ENCODE data around the gene PITX2. TPM values are rescaled to one million over a fixed set of nuclear protein-coding genes. Genes with fewer than 3 reads are reported as not detected.

Gene PITX2
- total and polyA plus RNA-seq, 8 donors = 0.11 to 0.28 (median 0.24) TPM; not detected in 4

- TF ChIP-seq, protein P1, sequence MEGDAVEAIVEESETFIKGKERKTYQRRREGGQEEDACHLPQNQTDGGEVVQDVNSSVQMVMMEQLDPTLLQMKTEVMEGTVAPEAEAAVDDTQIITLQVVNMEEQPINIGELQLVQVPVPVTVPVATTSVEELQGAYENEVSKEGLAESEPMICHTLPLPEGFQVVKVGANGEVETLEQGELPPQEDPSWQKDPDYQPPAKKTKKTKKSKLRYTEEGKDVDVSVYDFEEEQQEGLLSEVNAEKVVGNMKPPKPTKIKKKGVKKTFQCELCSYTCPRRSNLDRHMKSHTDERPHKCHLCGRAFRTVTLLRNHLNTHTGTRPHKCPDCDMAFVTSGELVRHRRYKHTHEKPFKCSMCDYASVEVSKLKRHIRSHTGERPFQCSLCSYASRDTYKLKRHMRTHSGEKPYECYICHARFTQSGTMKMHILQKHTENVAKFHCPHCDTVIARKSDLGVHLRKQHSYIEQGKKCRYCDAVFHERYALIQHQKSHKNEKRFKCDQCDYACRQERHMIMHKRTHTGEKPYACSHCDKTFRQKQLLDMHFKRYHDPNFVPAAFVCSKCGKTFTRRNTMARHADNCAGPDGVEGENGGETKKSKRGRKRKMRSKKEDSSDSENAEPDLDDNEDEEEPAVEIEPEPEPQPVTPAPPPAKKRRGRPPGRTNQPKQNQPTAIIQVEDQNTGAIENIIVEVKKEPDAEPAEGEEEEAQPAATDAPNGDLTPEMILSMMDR (IDR thresholded peaks at IDR 0.05) = no peak
- H3K27ac ChIP-seq = no peak overlapping the region
- H3K9me3 ChIP-seq = no peaks in the 10 kb centered on the region
- H3K4me1 ChIP-seq = peaks cover 0 to 7% of the 10 kb centered on the region in 2 donors
- no peaks in the 10 kb centered on the region for H3K36me3 ChIP-seq
- H3K4me3 ChIP-seq = no peak overlapping the region
- no peak for DNase-seq
- ATAC-seq = no peak
- H3K27me3 ChIP-seq = peaks cover 100% of the 10 kb centered on the region in 2 donors
- intact Hi-C loops (cut with DNase I) = no loop called here
Measured at GRCh38 chr4:110616238-110617074, 6.4 kb downstream of the PITX2 start.

- Histone ChIP-seq H3K27ac (no peak overlapping the region), H3K4me3 (no peak overlapping the region)
Measured at GRCh38 chr4:110615353-110616237, 7.3 kb downstream of the PITX2 start.

DNA sequence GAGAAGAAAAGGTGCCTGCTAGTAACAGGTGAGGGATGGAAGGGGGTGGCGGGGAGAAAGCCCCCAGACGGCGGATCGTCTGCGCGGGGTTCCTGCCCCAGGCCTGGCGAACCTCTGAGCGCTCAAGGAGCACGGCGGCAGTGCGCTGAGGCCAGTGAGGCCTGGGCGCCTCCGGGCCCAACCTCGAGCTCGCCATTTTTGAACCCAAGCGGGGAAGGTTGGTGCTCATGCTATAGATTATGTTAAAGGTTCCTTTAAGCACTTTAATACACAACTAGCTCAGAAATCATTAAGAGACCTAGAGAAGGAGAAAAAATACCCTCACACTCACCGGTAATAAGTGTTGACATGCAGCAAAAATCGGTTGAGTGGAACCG is 7.9 kb downstream of the PITX2 start:
- DNase-seq (no peak), ATAC-seq (no peak)
- TF ChIP-seq, protein P1 (IDR thresholded peaks at IDR 0.05) = no peak
- H3K27me3 ChIP-seq = peaks cover 98 to 100% of the 10 kb centered on the region in 2 donors
- H3K9me3 ChIP-seq = no peaks in the 10 kb centered on the region
- no peaks in the 10 kb centered on the region for H3K36me3 ChIP-seq
- intact Hi-C loops (cut with DNase I) = no loop called here
- H3K4me1 ChIP-seq = peaks cover 0 to 4% of the 10 kb centered on the region in 2 donors
- no peak overlapping the region for H3K4me3 ChIP-seq
- H3K27ac ChIP-seq = no peak overlapping the region

More at GRCh38 chr4:110615353-110616237, 7.3 kb downstream of the PITX2 start:
- no peak for ATAC-seq
- intact Hi-C loops (cut with DNase I) = no loop called here
- H3K9me3 ChIP-seq = no peaks in the 10 kb centered on the region
- TF ChIP-seq, protein P1 (IDR thresholded peaks at IDR 0.05) = no peak
- H3K36me3 ChIP-seq = no peaks in the 10 kb centered on the region
- peaks cover 0 to 4% of the 10 kb centered on the region in 2 donors for H3K4me1 ChIP-seq
- peak in 1 of 4 donors; percentile 48 for DNase-seq
- peaks cover 100% of the 10 kb centered on the region in 2 donors for H3K27me3 ChIP-seq

GRCh38 chr4:110614173-110614963 is 8.5 kb downstream of the PITX2 start:
- Histone ChIP-seq H3K36me3 (no peaks in the 10 kb centered on the region), H3K9me3 (no peaks in the 10 kb centered on the region), H3K4me1 (peaks cover 0 to 4% of the 10 kb centered on the region in 2 donors), H3K4me3 (no peak overlapping the region), H3K27me3 (peaks cover 97 to 100% of the 10 kb centered on the region in 2 donors), H3K27ac (no peak overlapping the region)
- DNase-seq = peak in 1 of 4 donors; percentile 55
- ATAC-seq = no peak
- intact Hi-C loops (cut with DNase I) = no loop called here
- TF ChIP-seq, protein P1 (IDR thresholded peaks at IDR 0.05) = no peak

Measured in left lung (tissue), 10 donors.